ENCODE measurements around the gene SUGP1.

Gene SUGP1

DNA sequence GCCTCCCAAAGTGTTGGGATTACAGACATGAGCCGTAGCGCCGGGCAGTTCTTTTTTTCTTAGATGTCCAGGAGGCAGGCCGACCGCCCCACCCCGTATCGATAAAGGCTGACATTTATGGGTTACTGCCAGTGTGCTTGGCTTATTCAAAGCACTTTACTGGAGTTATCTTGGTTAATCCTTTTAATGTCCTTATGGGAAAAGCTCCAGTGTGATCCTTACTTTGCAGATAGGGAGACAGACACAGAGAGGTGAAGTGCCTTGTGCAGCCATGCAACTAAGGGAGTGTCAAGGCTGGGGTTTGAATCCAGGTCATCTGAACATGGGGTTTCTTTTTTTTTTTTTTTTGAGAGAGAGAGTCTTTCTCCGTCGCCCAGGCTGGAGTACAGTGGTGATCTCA, 89.3 kb downstream of the SUGP1 start:
- no peak for DNase-seq (ENCODE audit: low read depth in 2 of 2)

- no peak for DNase-seq (ENCODE audit: low read depth in 2 of 2)
These were observed 90.6 kb downstream of the SUGP1 start for GRCh38 chr19:19229701-19230100.

- no peak for DNase-seq (ENCODE audit: low read depth in 2 of 2)
These were observed 93.1 kb downstream of the SUGP1 start for GRCh38 chr19:19227217-19227616.

GRCh38 chr19:19226663-19227062, 93.6 kb downstream of the SUGP1 start:
- DNase-seq (ENCODE audit: low read depth in 2 of 2): no peak

- DNase-seq (ENCODE audit: low read depth in 2 of 2): no peak
These were observed 94.1 kb downstream of the SUGP1 start for GRCh38 chr19:19226204-19226603.
